SJCRH30 (cell line): ENCODE data around the gene DLST. TPM values are rescaled to one million over a fixed set of nuclear protein-coding genes. Genes with fewer than 3 reads are reported as not detected.

Source experiments
- DNase-seq, 2 experiments: peaks; one replicate each; pipeline ENCODE4 v3.0.0-alpha.2; 2015 to 2020
- H3K27ac ChIP-seq: fragments of 250-450 bp; sonication (Bioruptor Pico); 2 replicates; pipeline ENCODE4 v1.5.1; 2020; ENCODE audit warnings: mild to moderate bottlenecking, moderate library complexity
- H3K27me3 ChIP-seq: fragments of 250-450 bp; sonication (Bioruptor Pico); 2 replicates; pipeline ENCODE4 v1.5.1; 2020; ENCODE audit warnings: mild to moderate bottlenecking, moderate library complexity
- H3K36me3 ChIP-seq: fragments of 250-450 bp; sonication (Bioruptor Pico); 2 replicates; pipeline ENCODE4 v1.5.1; 2020; ENCODE audit warnings: mild to moderate bottlenecking, moderate library complexity
- H3K4me1 ChIP-seq: fragments of 250-450 bp; sonication (Bioruptor Pico); 2 replicates; pipeline ENCODE4 v1.5.1; 2020; ENCODE audit warnings: mild to moderate bottlenecking, moderate library complexity
- H3K4me3 ChIP-seq: fragments of 250-450 bp; sonication (Bioruptor Pico); 2 replicates; pipeline ENCODE4 v1.5.1; 2020; ENCODE audit warnings: mild to moderate bottlenecking, moderate library complexity
- H3K9me3 ChIP-seq: fragments of 250-450 bp; sonication (Bioruptor Pico); replicated peaks from 2 replicates; pipeline ENCODE4 v1.5.1; 2020; ENCODE audit warnings: mild to moderate bottlenecking, moderate library complexity
- total RNA-seq: library from RNA; depleted of rRNA; stranded (reverse); fragments of >200 nt; shearing (Covaris generic); gene quantifications from 2 replicates; pipeline ENCODE4 v1.2.3, GENCODE V29; 2014

DLST gene
- total RNA-seq, 1 experiment from 2014 or later: 49.8 TPM

GRCh38 chr14:74898694-74899093 is 17.0 kb downstream of the DLST start:
- Histone ChIP-seq H3K27me3 (no peaks in the 10 kb centered on the region), H3K4me3 (no peak overlapping the region), H3K9me3 (no peaks in the 10 kb centered on the region), H3K27ac (no peak overlapping the region), H3K4me1 (no peaks in the 10 kb centered on the region), H3K36me3 (peaks cover 74% of the 10 kb centered on the region)
- no peak for DNase-seq

- Histone ChIP-seq H3K36me3 (peaks cover 43% of the 10 kb centered on the region), H3K27me3 (no peaks in the 10 kb centered on the region), H3K4me1 (peaks cover 7% of the 10 kb centered on the region; the same call in 1 of the 2 replicates), H3K9me3 (no peaks in the 10 kb centered on the region), H3K4me3 (no peak overlapping the region), H3K27ac (no peak overlapping the region)
- no peak for DNase-seq
These were observed 21.4 kb downstream of the DLST start for GRCh38 chr14:74902941-74903705.

GRCh38 chr14:74904635-74905503 is 23.2 kb downstream of the DLST start:
- Histone ChIP-seq H3K36me3 (peaks cover 25% of the 10 kb centered on the region), H3K4me1 (peaks cover 7% of the 10 kb centered on the region; the same call in 1 of the 2 replicates), H3K9me3 (no peaks in the 10 kb centered on the region), H3K27me3 (no peaks in the 10 kb centered on the region), H3K4me3 (no peak overlapping the region), H3K27ac (no peak overlapping the region)
- DNase-seq: no peak

GRCh38 chr14:74905595-74906142 is 24.0 kb downstream of the DLST start:
- Histone ChIP-seq H3K36me3 (peaks cover 17% of the 10 kb centered on the region), H3K4me1 (peaks cover 12% of the 10 kb centered on the region; the same call in 1 of the 2 replicates), H3K27ac (no peak overlapping the region), H3K27me3 (no peaks in the 10 kb centered on the region), H3K4me3 (no peak overlapping the region), H3K9me3 (no peaks in the 10 kb centered on the region)
- DNase-seq: peak; percentile 57 to 73

- Histone ChIP-seq H3K27ac (no peak overlapping the region), H3K4me1 (peaks cover 12% of the 10 kb centered on the region; the same call in 1 of the 2 replicates), H3K27me3 (no peaks in the 10 kb centered on the region), H3K4me3 (no peak overlapping the region), H3K9me3 (no peaks in the 10 kb centered on the region), H3K36me3 (peaks cover 7% of the 10 kb centered on the region; the same call in 1 of the 2 replicates)
- DNase-seq: peak; percentile 44
These were observed 25.3 kb downstream of the DLST start for GRCh38 chr14:74906925-74907521.

GRCh38 chr14:74907744-74908143 is 26.0 kb downstream of the DLST start:
- Histone ChIP-seq H3K4me3 (no peak overlapping the region), H3K9me3 (no peaks in the 10 kb centered on the region), H3K36me3 (peaks cover 7% of the 10 kb centered on the region; the same call in 1 of the 2 replicates), H3K4me1 (peaks cover 12% of the 10 kb centered on the region; the same call in 1 of the 2 replicates), H3K27me3 (no peaks in the 10 kb centered on the region), H3K27ac (no peak overlapping the region)
- DNase-seq: no peak

GRCh38 chr14:74908861-74909341 is 27.2 kb downstream of the DLST start:
- peaks cover 5% of the 10 kb centered on the region; the same call in 1 of the 2 replicates for H3K36me3 ChIP-seq
- H3K9me3 ChIP-seq: no peaks in the 10 kb centered on the region
- no peak overlapping the region for H3K27ac ChIP-seq
- no peaks in the 10 kb centered on the region for H3K27me3 ChIP-seq
- no peak overlapping the region for H3K4me3 ChIP-seq
- peaks cover 12% of the 10 kb centered on the region; the same call in 1 of the 2 replicates for H3K4me1 ChIP-seq
- DNase-seq: no peak

- Histone ChIP-seq H3K4me1 (peaks cover 17% of the 10 kb centered on the region; the same call in 1 of the 2 replicates), H3K27ac (no peak overlapping the region), H3K27me3 (no peaks in the 10 kb centered on the region), H3K36me3 (peaks cover 4% of the 10 kb centered on the region; the same call in 1 of the 2 replicates), H3K4me3 (no peak overlapping the region), H3K9me3 (no peaks in the 10 kb centered on the region)
- DNase-seq: no peak
These were observed 27.8 kb downstream of the DLST start for GRCh38 chr14:74909501-74909900.

- Histone ChIP-seq H3K27ac (no peak overlapping the region), H3K4me1 (peaks cover 17% of the 10 kb centered on the region; the same call in 1 of the 2 replicates), H3K9me3 (no peaks in the 10 kb centered on the region), H3K27me3 (no peaks in the 10 kb centered on the region), H3K4me3 (no peak overlapping the region), H3K36me3 (peaks cover 4% of the 10 kb centered on the region; the same call in 1 of the 2 replicates)
- DNase-seq: no peak
These were observed 28.2 kb downstream of the DLST start for GRCh38 chr14:74909911-74910310.

- Histone ChIP-seq H3K9me3 (no peaks in the 10 kb centered on the region), H3K27me3 (no peaks in the 10 kb centered on the region), H3K36me3 (peaks cover under 1% of the 10 kb centered on the region; the same call in 1 of the 2 replicates), H3K4me1 (peaks cover 17% of the 10 kb centered on the region; the same call in 1 of the 2 replicates), H3K4me3 (no peak overlapping the region), H3K27ac (no peak overlapping the region)
- peak; percentile 49 to 59 for DNase-seq
These were observed 28.8 kb downstream of the DLST start for GRCh38 chr14:74910556-74910955.

GRCh38 chr14:74911221-74911620 is 29.5 kb downstream of the DLST start:
- H3K27ac ChIP-seq: no peak overlapping the region
- H3K4me3 ChIP-seq: no peak overlapping the region
- H3K36me3 ChIP-seq: no peaks in the 10 kb centered on the region
- H3K27me3 ChIP-seq: no peaks in the 10 kb centered on the region
- no peak for DNase-seq
- no peaks in the 10 kb centered on the region for H3K9me3 ChIP-seq
- peaks cover 17% of the 10 kb centered on the region; the same call in 1 of the 2 replicates for H3K4me1 ChIP-seq

- no peaks in the 10 kb centered on the region for H3K36me3 ChIP-seq
- H3K9me3 ChIP-seq: no peaks in the 10 kb centered on the region
- no peak overlapping the region for H3K4me3 ChIP-seq
- H3K27me3 ChIP-seq: no peaks in the 10 kb centered on the region
- no peak for DNase-seq
- no peak overlapping the region for H3K27ac ChIP-seq
- peaks cover 13% of the 10 kb centered on the region; the same call in 1 of the 2 replicates for H3K4me1 ChIP-seq
These were observed 30.0 kb downstream of the DLST start for GRCh38 chr14:74911704-74912103.

- Histone ChIP-seq H3K27ac (no peak overlapping the region), H3K36me3 (no peaks in the 10 kb centered on the region), H3K9me3 (no peaks in the 10 kb centered on the region), H3K4me3 (no peak overlapping the region), H3K27me3 (no peaks in the 10 kb centered on the region), H3K4me1 (peaks cover 10% of the 10 kb centered on the region; the same call in 1 of the 2 replicates)
- no peak for DNase-seq
These were observed 30.4 kb downstream of the DLST start for GRCh38 chr14:74912111-74912510.

GRCh38 chr14:74912801-74913200 is 31.1 kb downstream of the DLST start:
- H3K27ac ChIP-seq: no peak overlapping the region
- H3K4me3 ChIP-seq: no peak overlapping the region
- H3K27me3 ChIP-seq: no peaks in the 10 kb centered on the region
- peaks cover 14% of the 10 kb centered on the region; the same call in 1 of the 2 replicates for H3K4me1 ChIP-seq
- no peak for DNase-seq
- no peaks in the 10 kb centered on the region for H3K9me3 ChIP-seq
- no peaks in the 10 kb centered on the region for H3K36me3 ChIP-seq
